Prostate gland (tissue), 2 donors: ENCODE results near the gene RTN4RL1.
A peak's percentile ranks its signal among the peaks of the same experiment; 100 is the strongest.

Experiments used
- CTCF ChIP-seq, 4 experiments: fragments of 200-600 bp in 2 of 4; fragments of 450-650 bp in 2 of 4; sonication (generic) in 2 of 4; IDR thresholded peaks; 1 replicate in 3 of 4; 2 replicates in 1 of 4; pipeline ENCODE4 v1.5.1; 2016 to 2019; ENCODE audit warnings: antibody characterized with exemption in 4 of 4, mild to moderate bottlenecking in 2 of 4, moderate library complexity in 2 of 4
- POLR2A ChIP-seq: fragments of 450-650 bp; IDR thresholded peaks from one replicate; pipeline ENCODE4 v1.6.1; 2016; ENCODE audit warnings: antibody characterized with exemption, mild to moderate bottlenecking
- POLR2AphosphoS5 ChIP-seq: sonication (generic); formaldehyde crosslinking; IDR thresholded peaks from one replicate; pipeline ENCODE4 v1.6.1; 2017; ENCODE audit warnings: antibody characterized with exemption

- TF ChIP-seq CTCF (IDR thresholded peaks at IDR 0.05), result peak in 1 of 4 experiments; percentile 5
- no peak for TF ChIP-seq POLR2A
- peak; percentile 80 for TF ChIP-seq POLR2AphosphoS5
Measured at GRCh38 chr17:1997289-1997926, 27.7 kb downstream of the RTN4RL1 start.
